Body of pancreas (tissue), 4 donors: ENCODE data around the gene ZMYND10.

Experiments
- CTCF ChIP-seq, 7 experiments: fragments of 450-650 bp in 4 of 7; fragments of 200-600 bp in 3 of 7; sonication (generic) in 3 of 7; IDR thresholded peaks; one replicate each; pipeline ENCODE4 v1.5.1; 2016 to 2019; ENCODE audit warnings: antibody characterized with exemption in 7 of 7
- POLR2A ChIP-seq, 3 donors: fragments of 450-650 bp; IDR thresholded peaks; one replicate each; pipeline ENCODE4 v1.6.1; 2016; ENCODE audit warnings: antibody characterized with exemption in 3 of 3, mild to moderate bottlenecking in 2 of 3

- TF ChIP-seq CTCF (IDR thresholded peaks at IDR 0.05) = no peak
- peak in 2 of 3 donors; percentile 24 to 36 for TF ChIP-seq POLR2A (IDR thresholded peaks at IDR 0.05)
Observed at GRCh38 chr3:50322386-50323091, 23.0 kb downstream of the ZMYND10 start, which contains the start of gene HYAL2.
